HL-60 (cell line): ENCODE measurements around the gene C7orf57.
A peak's percentile ranks its signal among the peaks of the same experiment; 100 is the strongest.

Source experiments
- DNase-seq, 2 experiments: peaks; one replicate each; pipeline ENCODE4 v3.0.0-alpha.2; 2010 to 2020; ENCODE audit warnings: low read depth in 1 of 2, low spot score in 1 of 2
- H3K27ac ChIP-seq: fragments of 250-450 bp; sonication (Bioruptor Pico); replicated peaks from 2 replicates; pipeline ENCODE4 v1.5.1; 2020; ENCODE audit warnings: mild to moderate bottlenecking, moderate library complexity
- H3K27me3 ChIP-seq: fragments of 250-450 bp; sonication (Bioruptor Pico); 2 replicates; pipeline ENCODE4 v1.5.1; 2021; ENCODE audit warnings: mild to moderate bottlenecking, moderate library complexity; ENCODE audit not compliant: insufficient read depth, poor library complexity, severe bottlenecking
- H3K4me3 ChIP-seq: replicated peaks from 2 replicates; pipeline ENCODE4 v1.5.1; 2011; ENCODE audit warnings: mild to moderate bottlenecking, control low read depth, low read length; ENCODE audit not compliant: insufficient read depth
- CTCF ChIP-seq: IDR thresholded peaks from one replicate; pipeline ENCODE4 v1.5.1; 2011; ENCODE audit warnings: low read length, control low read depth, inconsistent platforms; ENCODE audit not compliant: insufficient read depth
- GABPA ChIP-seq: IDR thresholded peaks from 2 replicates; pipeline ENCODE4 v1.6.1; 2012; ENCODE audit warnings: low read depth
- POLR2AphosphoS5 ChIP-seq: IDR thresholded peaks from 2 replicates; pipeline ENCODE4 v1.6.1; 2012; ENCODE audit warnings: low read depth
- SPI1 ChIP-seq: IDR thresholded peaks from 2 replicates; pipeline ENCODE4 v1.6.1; 2012; ENCODE audit warnings: low read depth, mild to moderate bottlenecking, borderline replicate concordance
- TF ChIP-seq, protein P1 (sequence below): IDR thresholded peaks from 2 replicates; pipeline ENCODE4 v1.6.1; 2012; ENCODE audit warnings: low read depth; ENCODE audit not compliant: insufficient replicate concordance

Gene C7orf57

GRCh38 chr7:48087349-48087748, 52.0 kb downstream of the C7orf57 start:
- no peak overlapping the region; the same call in 1 of the 2 replicates for H3K27ac ChIP-seq
- no peak for DNase-seq
- no peaks in the 10 kb centered on the region for H3K27me3 ChIP-seq
- TF ChIP-seq SPI1 (no peak), GABPA (no peak), CTCF (no peak), POLR2AphosphoS5 (no peak)
- TF ChIP-seq, protein P1, sequence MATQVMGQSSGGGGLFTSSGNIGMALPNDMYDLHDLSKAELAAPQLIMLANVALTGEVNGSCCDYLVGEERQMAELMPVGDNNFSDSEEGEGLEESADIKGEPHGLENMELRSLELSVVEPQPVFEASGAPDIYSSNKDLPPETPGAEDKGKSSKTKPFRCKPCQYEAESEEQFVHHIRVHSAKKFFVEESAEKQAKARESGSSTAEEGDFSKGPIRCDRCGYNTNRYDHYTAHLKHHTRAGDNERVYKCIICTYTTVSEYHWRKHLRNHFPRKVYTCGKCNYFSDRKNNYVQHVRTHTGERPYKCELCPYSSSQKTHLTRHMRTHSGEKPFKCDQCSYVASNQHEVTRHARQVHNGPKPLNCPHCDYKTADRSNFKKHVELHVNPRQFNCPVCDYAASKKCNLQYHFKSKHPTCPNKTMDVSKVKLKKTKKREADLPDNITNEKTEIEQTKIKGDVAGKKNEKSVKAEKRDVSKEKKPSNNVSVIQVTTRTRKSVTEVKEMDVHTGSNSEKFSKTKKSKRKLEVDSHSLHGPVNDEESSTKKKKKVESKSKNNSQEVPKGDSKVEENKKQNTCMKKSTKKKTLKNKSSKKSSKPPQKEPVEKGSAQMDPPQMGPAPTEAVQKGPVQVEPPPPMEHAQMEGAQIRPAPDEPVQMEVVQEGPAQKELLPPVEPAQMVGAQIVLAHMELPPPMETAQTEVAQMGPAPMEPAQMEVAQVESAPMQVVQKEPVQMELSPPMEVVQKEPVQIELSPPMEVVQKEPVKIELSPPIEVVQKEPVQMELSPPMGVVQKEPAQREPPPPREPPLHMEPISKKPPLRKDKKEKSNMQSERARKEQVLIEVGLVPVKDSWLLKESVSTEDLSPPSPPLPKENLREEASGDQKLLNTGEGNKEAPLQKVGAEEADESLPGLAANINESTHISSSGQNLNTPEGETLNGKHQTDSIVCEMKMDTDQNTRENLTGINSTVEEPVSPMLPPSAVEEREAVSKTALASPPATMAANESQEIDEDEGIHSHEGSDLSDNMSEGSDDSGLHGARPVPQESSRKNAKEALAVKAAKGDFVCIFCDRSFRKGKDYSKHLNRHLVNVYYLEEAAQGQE = no peak
- no peak overlapping the region for H3K4me3 ChIP-seq

DNA sequence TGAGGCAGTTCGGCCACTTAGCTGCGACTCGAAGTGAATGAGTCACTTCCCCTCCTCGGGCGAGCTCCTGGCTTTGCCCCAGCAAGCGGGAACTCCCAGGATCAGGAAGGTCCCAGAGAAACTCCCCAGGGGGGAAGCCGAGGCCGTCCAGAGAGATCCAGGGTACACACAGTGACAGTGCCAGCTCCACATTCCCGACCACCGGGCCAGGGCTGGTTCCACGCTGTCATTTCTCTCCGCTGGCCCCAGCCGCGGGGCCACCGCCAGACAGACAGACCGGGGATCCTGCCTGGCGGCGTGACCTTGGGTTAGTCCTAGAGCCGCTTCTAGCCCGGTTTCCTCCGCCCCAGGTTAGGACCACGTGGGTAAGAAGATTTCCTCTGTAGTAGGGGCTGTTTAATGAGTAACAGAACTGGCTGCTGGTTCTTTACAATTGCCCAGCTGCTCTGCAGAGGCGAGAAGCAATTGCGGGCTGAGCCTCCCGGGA, 53.3 kb downstream of the C7orf57 start:
- Histone ChIP-seq H3K4me3 (peak overlapping the region; percentile 61), H3K27ac (peak overlapping the region; percentile 93), H3K27me3 (no peaks in the 10 kb centered on the region)
- peak; percentile 93 to 96 for DNase-seq
- TF ChIP-seq GABPA (no peak), POLR2AphosphoS5 (0 out of 2 replicates have a peak, but pooled peaks have one; percentile 45), SPI1 (peak; percentile 70; the same call in 1 of the 2 replicates)

GRCh38 chr7:48089046-48090003, 54.0 kb downstream of the C7orf57 start, which contains the start of gene UPP1:
UPP1 (plus strand) TSS chr7:48089265; CDS start chr7:48094784, 5,519 bp downstream.
- Histone ChIP-seq H3K27ac (peak within 1 kb of the TSS; percentile 93), H3K4me3 (peak within 1 kb of the TSS; percentile 61), H3K27me3 (no peaks in the 10 kb centered on the region)
- peak; percentile 20; the same call in 1 of the 2 replicates for TF ChIP-seq POLR2AphosphoS5
- TF ChIP-seq, protein P1 = no peak
- TF ChIP-seq SPI1 = no peak
- DNase-seq = no peak

DNA sequence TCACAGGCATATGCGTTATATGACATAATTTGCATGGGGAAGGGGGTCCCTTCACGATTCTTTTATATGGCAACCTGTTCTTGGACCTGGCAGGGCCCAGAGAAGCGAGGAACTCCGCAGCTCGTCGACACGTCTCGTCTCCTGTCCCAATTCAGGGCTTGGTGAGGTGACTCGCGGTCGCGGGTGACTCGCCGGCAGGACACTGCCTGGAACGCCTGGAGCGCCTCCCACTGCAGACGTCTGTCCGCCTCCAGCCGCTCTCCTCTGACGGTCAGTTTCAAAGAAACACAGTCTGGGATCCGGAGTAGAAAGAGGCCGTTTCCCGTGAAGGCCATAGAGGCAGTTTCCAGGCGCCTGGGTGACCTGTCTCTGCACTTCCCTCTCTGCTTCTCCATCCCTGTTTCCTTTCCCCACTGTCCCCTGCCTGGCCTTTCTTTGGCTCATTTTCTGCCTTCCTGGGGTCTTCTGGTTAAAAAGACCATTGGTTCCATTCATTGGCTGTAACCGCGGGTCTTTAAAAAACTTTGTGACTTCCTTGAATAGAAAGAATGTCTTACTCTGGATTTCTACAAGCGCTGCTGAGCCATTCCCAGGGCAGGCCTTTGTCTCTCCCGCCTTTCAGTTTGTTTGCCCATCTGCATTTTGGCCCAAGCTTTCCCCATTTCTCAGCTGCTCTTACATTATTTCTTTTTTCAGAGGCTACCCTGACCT, 54.9 kb downstream of the C7orf57 start:
- H3K27ac ChIP-seq = no peak overlapping the region
- H3K27me3 ChIP-seq = no peaks in the 10 kb centered on the region
- H3K4me3 ChIP-seq = no peak overlapping the region
- TF ChIP-seq CTCF (no peak), GABPA (no peak), SPI1 (no peak), POLR2AphosphoS5 (no peak)
- TF ChIP-seq, protein P1 = no peak
- no peak for DNase-seq
